Lower lobe of right lung (tissue), 2 donors: ENCODE results near the gene RARS2. TPM values are rescaled to one million over a fixed set of nuclear protein-coding genes. Genes with fewer than 3 reads are reported as not detected.
A peak's percentile ranks its signal among the peaks of the same experiment; 100 is the strongest.
"Not testable (repeated sequence)": the region's sequence is repeated elsewhere in the genome, so short reads cannot be mapped to it uniquely, and the experiment has no call there.

Experiments used
- ATAC-seq, 2 donors: fragments of 200-7000 bp; cut with Tn5 transposase; one replicate each; pipeline ENCODE4 v1.9.1; 2020 to 2022; ENCODE audit warnings: mild to moderate bottlenecking in 2 of 2, moderate library complexity in 2 of 2
- DNase-seq: peaks from one replicate; pipeline ENCODE4 v3.0.0-alpha.2; 2020
- H3K27ac ChIP-seq: fragments of 200-600 bp; one replicate; pipeline ENCODE4 v1.8.0; 2022
- H3K27me3 ChIP-seq: fragments of 200-600 bp; one replicate; pipeline ENCODE4 v1.8.0; 2022; ENCODE audit warnings: low read depth
- H3K36me3 ChIP-seq: fragments of 200-600 bp; one replicate; pipeline ENCODE4 v1.8.0; 2022; ENCODE audit warnings: mild to moderate bottlenecking
- H3K4me1 ChIP-seq: fragments of 200-600 bp; one replicate; pipeline ENCODE4 v1.8.0; 2022
- H3K4me3 ChIP-seq: fragments of 200-600 bp; one replicate; pipeline ENCODE4 v1.8.0; 2022; ENCODE audit warnings: mild to moderate bottlenecking
- H3K9me3 ChIP-seq: fragments of 200-600 bp; one replicate; pipeline ENCODE4 v1.8.0; 2022
- CTCF ChIP-seq: fragments of 200-600 bp; IDR thresholded peaks from one replicate; pipeline ENCODE4 v1.8.0; 2022; ENCODE audit warnings: antibody characterized with exemption, mild to moderate bottlenecking
- intact Hi-C: fragments of 100-400 bp; cut with DNase I; formaldehyde crosslinking; loops from one replicate; pipeline ENCODE4 v1.11.0; 2022
- total RNA-seq: library from RNA; stranded (reverse); fragmentation: NEBNext Ultra II Directional; extraction: Animal tissue kit (Norgen Biotek cat#: 25700); gene quantifications from one replicate; pipeline ENCODE4 v1.2.1, GENCODE V29; 2021
- donor health status: DM: no; HTN: yes; CAD: no; lungs with severe emphysema.

The RARS2 gene
- total RNA-seq, 1 donor from 2014 or later = 26.4 TPM

GRCh38 chr6:87630746-87631145 lies 41.0 kb upstream of the RARS2 start:
- ATAC-seq = no peak
- no peaks in the 10 kb centered on the region for H3K27me3 ChIP-seq
- H3K4me3 ChIP-seq = no peak overlapping the region
- H3K4me1 ChIP-seq = no peaks in the 10 kb centered on the region
- no peak overlapping the region for H3K27ac ChIP-seq
- DNase-seq = no peak
- TF ChIP-seq CTCF = no peak
- intact Hi-C loops = no loop called here
- H3K9me3 ChIP-seq = no peaks in the 10 kb centered on the region
- H3K36me3 ChIP-seq = peaks cover 11% of the 10 kb centered on the region

- no peaks in the 10 kb centered on the region for H3K9me3 ChIP-seq
- no peaks in the 10 kb centered on the region for H3K36me3 ChIP-seq
- DNase-seq = no peak
- intact Hi-C loops = no loop called here
- H3K27ac ChIP-seq = no peak overlapping the region
- no peak overlapping the region for H3K4me3 ChIP-seq
- H3K27me3 ChIP-seq = no peaks in the 10 kb centered on the region
- TF ChIP-seq CTCF = no peak
- H3K4me1 ChIP-seq = no peaks in the 10 kb centered on the region
- ATAC-seq = no peak
These were observed 39.1 kb upstream of the RARS2 start for GRCh38 chr6:87628881-87629280.

- no peak for TF ChIP-seq CTCF
- Histone ChIP-seq H3K27me3 (no peaks in the 10 kb centered on the region), H3K4me3 (no peak overlapping the region), H3K9me3 (no peaks in the 10 kb centered on the region), H3K36me3 (no peaks in the 10 kb centered on the region), H3K4me1 (no peaks in the 10 kb centered on the region), H3K27ac (no peak overlapping the region)
- intact Hi-C loops = no loop called here
- no peak for DNase-seq
- no peak for ATAC-seq
These were observed 38.6 kb upstream of the RARS2 start for GRCh38 chr6:87628424-87628823.

- TF ChIP-seq CTCF = no peak
- peak in 1 of 2 donors; percentile 9 for ATAC-seq
- DNase-seq = no peak
- Histone ChIP-seq H3K36me3 (peaks cover 17% of the 10 kb centered on the region), H3K27ac (no peak overlapping the region), H3K27me3 (no peaks in the 10 kb centered on the region), H3K9me3 (no peaks in the 10 kb centered on the region), H3K4me3 (no peak overlapping the region), H3K4me1 (no peaks in the 10 kb centered on the region)
- intact Hi-C loops = no loop called here
These were observed 33.5 kb upstream of the RARS2 start for GRCh38 chr6:87623248-87623647.

GRCh38 chr6:87618531-87618930 lies 28.7 kb upstream of the RARS2 start:
- DNase-seq = no peak
- no peak for ATAC-seq
- Histone ChIP-seq H3K4me1 (no peaks in the 10 kb centered on the region), H3K4me3 (no peak overlapping the region), H3K36me3 (peaks cover 22% of the 10 kb centered on the region), H3K27ac (no peak overlapping the region), H3K9me3 (no peaks in the 10 kb centered on the region), H3K27me3 (no peaks in the 10 kb centered on the region)
- TF ChIP-seq CTCF = no peak
- intact Hi-C loops = no loop called here

GRCh38 chr6:87617405-87617804 lies 27.6 kb upstream of the RARS2 start:
- TF ChIP-seq CTCF = no peak
- ATAC-seq = no peak
- no peak for DNase-seq
- H3K27me3 ChIP-seq = no peaks in the 10 kb centered on the region
- no peaks in the 10 kb centered on the region for H3K4me1 ChIP-seq
- no peak overlapping the region for H3K27ac ChIP-seq
- peaks cover 29% of the 10 kb centered on the region for H3K36me3 ChIP-seq
- no peak overlapping the region for H3K4me3 ChIP-seq
- no peaks in the 10 kb centered on the region for H3K9me3 ChIP-seq
- intact Hi-C loops = no loop called here

GRCh38 chr6:87613018-87613417 lies 23.2 kb upstream of the RARS2 start:
- DNase-seq, H3K4me1 ChIP-seq, H3K27ac ChIP-seq, ATAC-seq, H3K27me3 ChIP-seq, intact Hi-C loops, H3K9me3 ChIP-seq, H3K4me3 ChIP-seq: not testable (repeated sequence)
- H3K36me3 ChIP-seq = peaks cover 47% of the 10 kb centered on the region
